UCSD-AML1 (cell line): ENCODE data around the gene ENPP7.
A peak's percentile ranks its signal among the peaks of the same experiment; 100 is the strongest.

Source experiments
- DNase-seq: peaks from one replicate; lab custom pipeline; 2025; ENCODE audit not compliant: unreplicated experiment; lab: John Stamatoyannopoulos, UW

ENPP7 gene

GRCh38 chr17:79789943-79790804 lies 59.4 kb downstream of the ENPP7 start:
- DNase-seq, result peak; percentile 49

DNA sequence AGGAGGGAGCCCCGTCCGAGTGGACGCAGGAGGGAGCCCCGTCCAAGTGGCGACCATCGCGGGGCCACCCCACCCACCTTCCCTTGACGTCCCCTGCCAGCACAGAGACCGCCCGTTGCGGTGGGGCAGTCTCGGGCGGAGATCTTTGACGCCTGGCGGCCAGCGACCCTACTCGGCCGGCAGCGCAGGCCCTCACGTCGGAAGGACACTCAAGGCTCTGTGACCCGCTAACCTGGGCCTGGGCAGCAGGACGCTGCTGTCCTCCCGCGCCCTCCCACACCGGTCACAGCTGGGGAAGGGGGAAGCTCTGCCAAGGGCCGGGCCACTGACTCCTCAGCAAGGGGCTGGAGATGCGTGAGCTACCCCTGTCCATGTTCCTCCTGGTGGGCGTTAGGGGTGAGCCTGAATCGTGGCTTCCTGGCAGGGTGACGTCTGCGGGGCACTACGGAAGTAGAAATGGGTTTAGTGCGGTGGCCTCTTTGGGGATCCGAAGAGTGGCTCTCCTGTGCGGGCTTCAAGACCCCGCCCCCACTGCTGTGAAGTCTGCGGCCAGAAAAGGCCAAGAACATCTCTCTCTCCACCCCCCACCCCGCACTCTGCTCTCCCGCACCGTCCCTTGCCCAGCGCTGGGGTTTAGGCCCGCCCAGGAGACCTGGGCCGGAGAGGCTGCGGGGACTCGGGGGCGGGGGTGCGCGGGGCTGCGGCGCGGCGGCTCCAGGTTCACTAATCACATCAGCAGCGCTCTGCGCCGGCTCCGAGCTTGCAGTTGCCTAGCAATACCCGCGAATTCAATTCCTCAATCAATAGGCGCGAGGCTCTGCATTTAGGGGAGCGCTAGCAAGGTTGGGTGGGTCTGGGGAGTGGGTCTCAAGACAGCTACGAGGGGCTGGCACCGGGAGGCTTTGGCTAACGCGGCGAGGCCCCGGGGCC lies 60.3 kb downstream of the ENPP7 start:
- no peak for DNase-seq

DNA sequence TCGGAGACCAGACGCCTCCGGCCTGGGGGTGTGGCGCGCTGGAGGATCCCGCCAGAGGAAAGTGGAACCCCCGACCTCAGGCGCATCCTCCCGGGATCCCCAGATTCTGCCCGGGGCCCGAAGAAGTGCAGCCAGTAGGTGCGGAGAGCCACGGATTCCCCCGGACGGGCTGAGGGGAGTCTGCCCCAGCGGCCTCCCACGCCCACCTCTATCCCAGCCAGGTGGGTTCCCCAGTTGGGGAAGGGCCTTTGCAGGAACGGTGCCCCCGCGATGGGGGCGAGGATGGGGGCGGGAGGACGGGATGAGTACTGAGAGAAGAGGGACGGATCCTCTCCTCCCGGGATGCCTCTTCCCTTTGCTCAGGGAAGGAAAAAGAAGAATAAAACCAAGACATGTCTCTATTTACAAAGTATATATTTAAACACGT lies 61.0 kb downstream of the ENPP7 start:
- no peak for DNase-seq
